ES-I3 (cell line): ENCODE measurements around the gene CDH13.

Experiments used
- H3K36me3 ChIP-seq: 2 replicates; pipeline ENCODE4 v1.6.1; 2013; ENCODE audit warnings: mild to moderate bottlenecking, low read length, control low read depth, moderate library complexity; ENCODE audit not compliant: insufficient read depth
- H3K4me1 ChIP-seq: 2 replicates; pipeline ENCODE4 v1.6.1; 2013; ENCODE audit warnings: mild to moderate bottlenecking, control low read depth, low read length; ENCODE audit not compliant: insufficient read depth
- H3K9ac ChIP-seq: 2 replicates; pipeline ENCODE4 v1.6.1; 2013; ENCODE audit warnings: low read depth, mild to moderate bottlenecking, low read length, moderate library complexity
- H3K9me3 ChIP-seq: 2 replicates; pipeline ENCODE4 v1.6.1; 2013; ENCODE audit warnings: mild to moderate bottlenecking, low read length, moderate library complexity; ENCODE audit not compliant: control insufficient read depth, insufficient read depth

Gene CDH13

DNA sequence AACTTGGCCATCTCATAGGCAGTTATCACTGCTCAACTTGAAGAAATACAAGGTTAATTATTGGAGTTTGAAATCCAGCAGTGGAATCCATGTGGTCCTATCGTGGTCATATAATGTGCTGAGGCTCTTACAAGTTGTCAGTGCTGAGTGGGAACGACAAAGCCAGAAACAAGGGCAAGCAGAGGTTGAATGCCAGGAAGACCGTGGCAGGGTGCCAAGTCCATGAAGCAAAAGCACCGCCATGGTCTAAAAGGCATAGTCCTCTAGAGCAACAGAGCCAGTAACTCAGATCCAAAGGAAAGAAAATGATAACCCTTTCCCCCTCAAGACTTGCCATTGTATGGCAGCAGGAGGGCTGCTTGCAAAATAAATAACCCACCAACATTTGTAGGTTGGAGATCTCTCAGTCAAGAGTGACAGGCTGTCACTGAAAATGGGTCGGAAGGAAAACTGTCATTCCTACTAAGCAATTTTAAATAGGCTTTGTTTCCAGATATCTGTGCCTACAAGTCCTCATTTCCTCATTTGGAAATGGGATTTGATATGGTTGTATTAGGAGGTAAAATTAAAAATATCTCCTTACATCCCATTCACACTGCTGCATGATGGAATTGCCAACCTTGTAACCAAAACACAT, 1144.7 kb downstream of the CDH13 start:
- no peaks in the 10 kb centered on the region for H3K36me3 ChIP-seq
- H3K9me3 ChIP-seq = no peaks in the 10 kb centered on the region
- no peak overlapping the region for H3K9ac ChIP-seq
- peaks cover 21% of the 10 kb centered on the region for H3K4me1 ChIP-seq

DNA sequence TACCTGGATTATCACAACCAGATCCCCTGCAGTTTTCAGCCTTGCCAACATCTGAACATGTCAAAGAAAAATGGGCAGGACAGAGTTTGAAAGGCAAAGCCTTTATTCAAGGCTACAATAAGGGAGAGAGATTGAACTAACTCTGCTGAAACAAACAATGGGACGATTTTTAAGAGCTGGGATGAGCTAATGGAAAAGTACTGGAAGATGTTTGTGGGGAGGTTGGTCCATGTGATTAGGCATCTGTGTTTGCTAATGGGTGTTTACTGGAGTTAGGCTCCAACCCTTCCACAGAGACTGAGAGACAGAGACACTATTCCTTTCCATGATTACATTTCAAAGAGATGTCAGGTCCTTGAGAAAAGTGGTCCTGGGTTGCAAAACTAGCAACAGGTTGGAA, 1146.0 kb downstream of the CDH13 start:
- Histone ChIP-seq H3K36me3 (no peaks in the 10 kb centered on the region), H3K4me1 (peaks cover 21% of the 10 kb centered on the region), H3K9ac (no peak overlapping the region), H3K9me3 (no peaks in the 10 kb centered on the region)

DNA sequence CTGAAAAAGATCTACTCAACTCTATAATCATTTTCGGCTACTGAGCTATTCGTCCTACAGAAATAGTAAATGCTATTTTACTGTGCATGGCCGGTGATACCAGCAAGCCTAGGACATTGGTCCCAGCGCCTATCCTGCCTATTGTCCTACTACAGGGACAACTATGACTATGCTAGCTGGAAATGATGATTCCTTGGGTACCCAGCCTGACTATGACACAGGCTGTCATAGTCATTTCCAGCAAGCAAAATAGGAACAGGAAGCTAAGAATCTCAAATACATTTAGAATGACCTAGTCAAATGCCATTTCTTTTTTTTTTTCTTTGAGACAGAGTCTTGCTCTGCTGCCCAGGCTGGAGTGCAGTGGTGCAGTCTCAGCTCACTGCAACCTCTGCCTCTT, 1147.3 kb downstream of the CDH13 start:
- H3K9me3 ChIP-seq = no peaks in the 10 kb centered on the region
- H3K4me1 ChIP-seq = peaks cover 14% of the 10 kb centered on the region

DNA sequence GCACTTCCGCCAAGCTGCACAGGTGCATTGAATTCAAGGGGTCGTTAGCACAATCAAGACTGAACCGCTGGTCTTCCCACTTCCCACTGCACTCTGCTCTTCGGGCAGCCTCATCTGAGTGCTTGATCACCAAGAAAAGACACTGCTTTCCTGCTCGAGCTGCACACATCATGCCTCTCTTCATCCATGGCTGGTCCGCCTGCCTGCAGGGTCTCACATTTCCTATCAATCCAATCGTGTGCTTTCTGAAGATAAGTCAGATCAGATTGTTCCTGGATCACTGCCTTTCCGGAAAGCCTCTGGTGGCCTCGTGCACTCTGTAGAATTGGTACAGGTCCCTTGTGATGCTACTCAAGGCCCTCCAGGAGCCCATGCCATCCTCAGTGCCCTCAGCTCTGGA, 1150.2 kb downstream of the CDH13 start:
- Histone ChIP-seq H3K9me3 (no peaks in the 10 kb centered on the region), H3K9ac (no peak overlapping the region), H3K36me3 (no peaks in the 10 kb centered on the region), H3K4me1 (peaks cover 3% of the 10 kb centered on the region; the same call in 1 of the 2 replicates)

More for the DNA sequence above, 1147.3 kb downstream of the CDH13 start:
- Histone ChIP-seq H3K36me3 (no peaks in the 10 kb centered on the region), H3K9ac (no peak overlapping the region)

DNA sequence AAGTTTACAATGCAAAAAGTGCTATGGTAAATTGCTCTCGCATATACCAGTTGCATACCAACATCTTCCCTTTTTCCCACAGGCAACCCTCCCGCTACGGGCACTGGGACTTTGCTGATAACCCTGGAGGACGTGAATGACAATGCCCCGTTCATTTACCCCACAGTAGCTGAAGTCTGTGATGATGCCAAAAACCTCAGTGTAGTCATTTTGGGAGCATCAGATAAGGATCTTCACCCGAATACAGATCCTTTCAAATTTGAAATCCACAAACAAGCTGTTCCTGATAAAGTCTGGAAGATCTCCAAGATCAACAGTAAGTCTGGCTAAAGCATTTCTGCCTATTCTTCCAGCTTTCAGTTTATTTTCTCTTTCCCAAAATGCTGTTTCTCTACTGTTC, 1153.1 kb downstream of the CDH13 start:
- H3K9ac ChIP-seq = no peak overlapping the region
- no peaks in the 10 kb centered on the region for H3K9me3 ChIP-seq
- no peaks in the 10 kb centered on the region for H3K4me1 ChIP-seq
- H3K36me3 ChIP-seq = no peaks in the 10 kb centered on the region

DNA sequence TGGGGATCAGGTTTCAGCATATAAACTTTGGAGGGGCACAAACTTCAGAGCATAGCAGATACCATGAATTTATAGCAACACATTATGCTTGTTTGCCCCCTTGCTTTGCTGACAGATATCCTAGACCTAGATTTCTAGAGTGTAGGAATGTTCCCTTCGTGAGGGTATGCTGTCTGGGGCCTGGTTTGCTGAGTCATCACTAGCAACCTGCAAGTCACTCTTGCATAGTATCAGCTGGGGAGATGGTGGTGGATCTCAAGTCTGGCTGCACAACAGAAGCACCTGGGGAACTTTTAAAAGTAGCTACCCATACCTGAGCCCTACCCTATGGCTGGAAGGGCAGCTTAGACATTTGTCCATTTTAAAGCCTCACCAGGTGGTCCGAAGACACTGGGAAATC, 1158.7 kb downstream of the CDH13 start:
- H3K4me1 ChIP-seq = no peaks in the 10 kb centered on the region
- no peaks in the 10 kb centered on the region for H3K36me3 ChIP-seq
- H3K9me3 ChIP-seq = no peaks in the 10 kb centered on the region
- no peak overlapping the region for H3K9ac ChIP-seq

DNA sequence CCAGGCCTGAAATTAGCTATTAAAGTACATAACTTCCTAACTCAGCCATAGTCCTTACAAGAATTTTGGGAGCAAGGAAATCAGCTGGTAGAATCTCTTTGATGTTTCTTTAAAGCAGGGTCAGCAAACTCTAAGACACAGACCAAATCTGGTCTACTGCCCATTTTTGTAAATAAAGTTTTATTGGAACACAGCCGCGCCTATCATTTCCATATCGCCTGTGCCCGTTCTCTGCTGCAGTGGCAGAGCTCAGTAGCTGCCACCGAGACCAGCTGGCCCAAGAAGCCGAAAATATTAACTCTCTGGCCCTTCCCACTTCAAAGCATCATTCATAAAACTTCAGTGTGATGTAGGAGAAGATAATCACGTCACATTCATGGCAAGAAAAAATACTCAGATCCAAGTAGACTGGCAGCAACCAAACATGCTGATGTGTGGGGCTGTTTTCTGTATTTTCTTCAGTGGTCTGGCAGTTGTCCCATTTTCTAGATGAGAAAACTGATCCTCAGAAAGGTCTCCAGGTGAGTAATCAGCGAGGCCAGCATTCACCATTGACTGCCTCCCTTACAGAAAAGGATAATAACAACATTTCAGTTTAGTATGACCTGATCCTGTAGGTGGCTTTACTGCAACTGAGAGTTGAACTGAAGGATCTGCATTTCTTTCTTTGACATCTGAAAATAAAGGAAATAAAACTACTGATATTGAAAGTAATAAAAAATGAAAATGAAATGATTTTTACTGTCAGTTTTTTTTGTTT, 1163.1 kb downstream of the CDH13 start:
- Histone ChIP-seq H3K9ac (no peak overlapping the region), H3K9me3 (no peaks in the 10 kb centered on the region), H3K4me1 (peaks cover 3% of the 10 kb centered on the region; the same call in 1 of the 2 replicates), H3K36me3 (no peaks in the 10 kb centered on the region)

DNA sequence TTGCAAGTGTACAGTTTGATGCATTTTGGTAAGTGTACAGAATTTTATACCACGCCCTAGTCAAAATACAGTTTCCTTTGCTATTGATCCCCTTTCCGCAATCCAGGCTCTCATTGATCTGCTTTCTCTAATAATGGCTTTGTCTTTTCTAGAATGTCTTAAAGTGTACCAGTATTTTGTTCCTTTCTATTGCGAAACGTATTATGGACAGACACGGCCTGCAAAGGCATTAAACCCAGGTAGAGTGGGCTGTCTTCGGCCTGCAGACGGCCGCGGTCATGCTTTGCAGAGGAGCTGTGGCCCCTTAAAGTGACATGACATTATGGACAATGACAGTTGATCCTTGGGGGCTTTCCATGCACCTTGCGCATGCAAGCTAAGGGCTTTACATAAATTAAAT, 1165.1 kb downstream of the CDH13 start:
- H3K36me3 ChIP-seq = no peaks in the 10 kb centered on the region
- H3K4me1 ChIP-seq = peaks cover 3% of the 10 kb centered on the region; the same call in 1 of the 2 replicates
- no peaks in the 10 kb centered on the region for H3K9me3 ChIP-seq
- no peak overlapping the region for H3K9ac ChIP-seq

DNA sequence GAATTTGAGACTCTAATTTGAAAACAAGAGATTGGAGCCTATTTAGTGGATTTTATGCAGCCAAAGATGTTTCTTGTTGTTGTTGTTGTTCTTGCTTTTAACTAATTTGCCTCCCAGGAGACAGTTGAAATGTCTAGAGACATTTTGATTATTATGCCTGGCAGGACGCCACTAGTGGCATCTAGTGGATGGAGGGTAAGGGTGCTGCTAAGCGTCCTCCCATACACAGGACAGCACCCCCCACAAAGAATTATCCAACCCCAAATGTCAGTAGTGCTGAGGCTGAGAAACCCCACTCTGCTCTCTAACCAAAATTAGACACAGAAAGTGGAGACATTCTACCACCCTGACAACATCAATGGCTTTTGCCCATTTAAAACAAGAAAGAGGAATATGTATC, 1165.6 kb downstream of the CDH13 start:
- Histone ChIP-seq H3K36me3 (no peaks in the 10 kb centered on the region), H3K9ac (no peak overlapping the region), H3K9me3 (no peaks in the 10 kb centered on the region), H3K4me1 (peaks cover 3% of the 10 kb centered on the region; the same call in 1 of the 2 replicates)

DNA sequence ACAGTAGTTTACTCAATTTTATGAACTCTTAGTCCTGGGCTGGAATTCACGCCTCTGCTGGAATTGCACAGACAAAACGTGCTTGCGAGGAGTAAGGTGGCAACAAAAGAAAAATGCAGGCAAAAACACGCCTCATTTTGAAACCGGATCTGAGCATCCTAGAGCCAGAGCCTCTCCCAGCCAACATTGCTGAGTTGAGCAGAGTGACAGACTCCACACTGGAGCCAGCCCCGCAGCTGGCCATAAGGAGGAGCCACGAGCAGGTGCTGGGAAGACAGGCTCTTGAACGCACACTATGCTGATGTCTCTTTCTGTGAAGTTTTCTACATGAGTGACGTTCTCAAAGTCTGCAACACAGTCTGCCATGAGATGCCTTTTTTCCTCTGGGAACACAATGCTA, 1166.4 kb downstream of the CDH13 start:
- Histone ChIP-seq H3K9ac (no peak overlapping the region), H3K4me1 (peaks cover 3% of the 10 kb centered on the region; the same call in 1 of the 2 replicates), H3K9me3 (no peaks in the 10 kb centered on the region), H3K36me3 (no peaks in the 10 kb centered on the region)

DNA sequence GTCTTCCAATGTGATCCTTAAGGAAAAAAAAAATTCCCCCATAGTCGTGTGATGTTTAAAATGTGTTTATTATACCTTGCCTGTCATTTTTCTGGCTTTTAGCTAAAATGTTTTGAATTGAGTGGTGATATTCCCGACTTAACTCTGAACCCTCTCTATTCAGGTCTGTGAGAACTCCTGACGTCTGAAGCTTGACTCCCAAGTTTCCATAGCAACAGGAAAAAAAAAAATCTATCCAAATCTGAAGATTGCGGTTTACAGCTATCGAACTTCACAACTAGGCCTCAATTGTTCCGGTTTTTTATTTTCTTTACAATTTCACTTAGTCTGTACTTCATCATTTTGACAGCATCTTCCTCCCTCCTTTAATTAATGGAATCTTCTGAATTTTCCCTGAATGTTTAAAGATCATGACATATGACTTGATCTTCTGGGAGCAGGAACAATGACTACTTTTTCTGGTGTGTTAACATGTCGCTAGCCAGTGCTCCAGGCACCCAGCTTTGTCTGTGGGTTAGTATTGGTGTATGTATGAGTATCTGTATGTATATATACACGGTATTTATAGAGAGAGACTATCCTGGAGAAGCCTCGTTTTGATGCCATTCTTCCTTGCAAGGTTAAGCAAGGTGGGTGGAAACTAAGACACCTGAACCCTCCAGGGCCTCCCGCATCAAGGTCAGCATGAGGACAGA, 1168.2 kb downstream of the CDH13 start:
- H3K36me3 ChIP-seq = no peaks in the 10 kb centered on the region
- no peak overlapping the region for H3K9ac ChIP-seq
- H3K4me1 ChIP-seq = peaks cover 3% of the 10 kb centered on the region; the same call in 1 of the 2 replicates
- no peaks in the 10 kb centered on the region for H3K9me3 ChIP-seq

DNA sequence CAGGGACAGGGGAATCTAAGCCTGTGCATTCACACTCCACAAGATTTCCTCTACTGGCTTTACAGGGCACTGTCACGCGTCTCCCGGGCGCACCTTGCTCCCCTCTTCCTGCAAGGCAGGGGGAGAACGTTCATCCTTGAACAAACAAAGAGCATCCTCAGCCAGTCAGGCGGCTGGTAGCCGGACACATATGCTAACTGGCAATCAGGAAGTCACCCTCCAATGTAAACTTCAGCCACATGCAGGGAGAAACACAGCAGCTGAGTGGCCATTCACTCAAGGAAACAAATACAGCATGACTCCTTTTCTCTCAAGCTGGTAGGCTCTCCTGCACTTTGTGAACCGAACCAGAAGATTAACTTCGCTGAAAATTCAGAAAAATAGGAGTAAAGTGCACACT, 1170.2 kb downstream of the CDH13 start:
- Histone ChIP-seq H3K9ac (no peak overlapping the region), H3K4me1 (peaks cover 3% of the 10 kb centered on the region), H3K36me3 (no peaks in the 10 kb centered on the region), H3K9me3 (no peaks in the 10 kb centered on the region)

DNA sequence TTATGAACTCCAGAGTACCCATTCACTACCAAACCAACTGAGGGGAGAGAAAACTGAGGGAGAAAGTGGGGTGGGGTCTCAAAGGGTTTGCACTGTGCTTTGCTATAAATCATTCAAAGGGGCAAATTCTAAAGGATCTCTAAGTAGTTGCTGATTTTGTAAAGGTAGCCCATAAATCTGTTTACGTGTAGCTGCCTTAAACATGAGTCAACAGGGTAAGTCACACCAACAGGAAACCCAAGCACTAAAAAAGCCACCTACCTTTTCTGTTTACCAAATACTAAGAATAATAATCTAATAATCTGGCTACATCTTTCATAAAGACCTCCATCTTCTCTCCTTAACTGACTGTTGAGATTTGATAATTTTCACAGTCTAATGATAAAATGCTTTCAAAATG, 1172.6 kb downstream of the CDH13 start:
- Histone ChIP-seq H3K36me3 (no peaks in the 10 kb centered on the region), H3K9me3 (no peaks in the 10 kb centered on the region), H3K4me1 (peaks cover 17% of the 10 kb centered on the region), H3K9ac (no peak overlapping the region)

DNA sequence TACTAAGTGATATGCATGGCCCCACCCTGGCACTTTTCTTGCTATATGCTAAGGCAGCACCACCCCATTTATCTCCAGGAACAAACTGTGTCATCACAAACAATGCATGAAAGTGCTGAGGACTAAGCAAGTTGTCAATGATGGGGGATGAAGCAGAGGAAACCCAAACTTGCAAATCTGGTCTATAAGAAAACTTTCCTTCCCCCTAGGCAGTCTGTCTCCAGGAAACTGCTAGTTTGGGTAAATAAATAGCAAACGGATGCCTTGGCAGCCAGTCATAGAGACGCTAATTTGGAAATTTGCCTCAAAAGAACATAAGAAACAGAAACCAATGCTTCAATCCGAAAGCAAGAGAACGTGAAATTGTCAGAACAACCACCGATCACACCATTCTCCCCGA, 1175.4 kb downstream of the CDH13 start:
- Histone ChIP-seq H3K9ac (no peak overlapping the region; the same call in 1 of the 2 replicates), H3K9me3 (no peaks in the 10 kb centered on the region), H3K36me3 (no peaks in the 10 kb centered on the region), H3K4me1 (peaks cover 20% of the 10 kb centered on the region)
